Measurements from ENCODE around the gene CYSTM1.

CYSTM1 gene

GRCh38 chr5:140260089-140260656, 85.2 kb downstream of the CYSTM1 start:
- DNase-seq: no peak

DNA sequence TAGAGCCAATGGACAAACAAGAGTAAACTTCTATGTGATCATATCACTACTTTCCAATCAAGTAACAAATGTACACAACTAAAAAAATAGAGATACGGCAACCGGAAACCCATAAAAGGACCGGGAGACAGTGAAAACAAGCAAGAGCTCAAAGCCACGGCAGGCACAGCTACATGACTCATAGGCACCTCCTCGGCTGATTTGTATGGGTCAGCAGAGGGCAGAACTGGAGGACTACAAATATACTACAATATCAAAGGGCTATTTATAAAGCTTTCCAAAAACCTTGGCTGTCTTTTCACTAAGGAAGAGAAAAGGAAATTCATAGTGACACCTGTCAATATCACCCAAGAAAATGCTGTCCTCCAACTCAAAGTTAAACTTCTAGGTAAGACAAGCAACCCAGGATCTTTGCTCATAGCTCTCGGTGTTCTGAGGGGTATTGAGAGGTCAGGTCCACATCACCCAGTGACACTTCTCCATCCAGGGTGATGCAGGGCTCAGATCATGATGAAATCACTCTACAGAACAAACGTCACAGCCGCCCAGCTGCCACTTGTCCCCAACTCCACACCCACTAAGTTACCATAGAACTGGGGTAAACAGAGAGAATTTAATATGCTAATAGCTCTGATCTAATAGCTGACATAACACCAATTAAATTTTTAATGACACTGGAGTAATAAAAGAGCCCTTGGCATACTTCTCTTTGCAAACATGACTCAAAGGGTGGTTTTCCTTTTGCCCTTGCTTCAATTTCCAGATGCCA, 86.6 kb downstream of the CYSTM1 start:
- no peak for DNase-seq

- no peak for DNase-seq
Measured at GRCh38 chr5:140262221-140262620, 87.2 kb downstream of the CYSTM1 start.

GRCh38 chr5:140262839-140263238, 87.9 kb downstream of the CYSTM1 start:
- DNase-seq: no peak

DNA sequence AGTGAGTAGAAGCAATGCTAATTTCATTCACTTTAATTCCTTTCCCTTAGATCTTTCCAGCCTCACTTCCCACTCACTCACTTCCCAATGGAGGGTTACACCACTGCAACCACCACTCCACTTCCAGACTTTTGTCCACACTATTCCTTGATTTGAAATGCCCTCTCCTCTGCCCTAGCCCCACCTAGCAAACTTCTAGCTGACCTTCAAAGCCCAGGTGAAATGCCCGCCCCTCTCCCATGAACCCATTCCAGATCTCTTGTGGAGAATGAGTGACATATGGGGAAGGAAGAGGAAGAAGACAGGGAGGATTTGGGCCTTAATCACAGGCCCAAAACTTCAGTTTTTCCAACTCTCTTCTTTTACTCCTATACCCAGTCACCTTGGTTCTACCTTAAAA, 90.9 kb downstream of the CYSTM1 start:
- no peak for DNase-seq

DNA sequence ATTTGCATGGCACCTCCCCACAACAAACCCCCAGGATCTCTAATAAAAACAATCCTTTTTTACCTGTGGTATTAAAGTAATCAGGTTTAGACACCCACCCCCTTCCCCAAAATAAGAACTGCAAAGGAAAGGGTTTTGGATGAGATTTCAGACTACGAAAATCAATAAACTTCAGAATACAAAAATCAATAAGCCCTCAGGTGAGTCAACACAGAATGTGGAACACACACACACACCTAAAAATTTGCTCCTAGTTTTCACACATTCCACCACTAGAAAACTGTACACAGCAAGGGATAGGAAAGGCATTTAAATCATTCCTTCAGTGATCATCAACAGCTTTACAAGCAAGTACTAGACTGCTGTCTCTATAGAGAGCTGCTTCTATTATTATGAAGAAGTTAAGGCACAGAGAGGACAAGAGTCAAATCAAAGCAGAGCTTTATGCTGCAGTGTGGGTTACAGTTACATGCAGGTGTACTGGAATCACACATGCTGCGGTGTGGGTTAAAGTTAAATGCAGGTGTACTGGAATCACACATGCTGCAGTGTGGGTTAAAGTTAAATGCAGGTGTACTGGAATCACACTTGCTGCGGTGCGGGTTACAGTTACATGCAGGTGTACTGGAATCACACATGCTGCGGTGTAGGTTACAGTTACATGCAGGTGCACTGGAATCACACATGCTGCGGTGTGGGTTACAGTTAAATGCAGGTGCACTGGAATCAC, 91.6 kb downstream of the CYSTM1 start:
- no peak for DNase-seq

- DNase-seq: no peak
Measured at GRCh38 chr5:140267201-140267540, 92.2 kb downstream of the CYSTM1 start.

DNA sequence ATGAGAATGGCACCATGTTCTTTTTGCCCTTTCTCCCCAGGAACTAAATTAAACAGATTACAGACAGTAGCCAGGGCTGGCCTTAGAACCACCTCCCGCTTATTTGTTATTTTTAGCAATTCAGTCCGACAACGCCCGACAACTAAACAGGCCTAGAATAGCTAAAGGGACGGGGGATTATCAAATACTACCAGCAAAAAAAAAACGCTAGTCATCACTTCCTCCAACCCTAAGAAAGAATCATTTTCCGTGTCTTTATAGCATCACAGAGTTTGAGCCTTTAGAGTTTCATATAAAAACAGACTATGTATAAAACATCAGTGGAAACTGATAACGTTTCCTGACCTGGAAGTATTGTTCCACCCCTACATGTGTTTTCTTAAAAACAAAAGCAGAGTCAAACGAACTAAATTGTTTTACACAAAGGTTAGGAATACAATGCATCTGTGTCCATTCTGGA, 92.6 kb downstream of the CYSTM1 start:
- DNase-seq: no peak

GRCh38 chr5:140270008-140270407, 95.0 kb downstream of the CYSTM1 start:
- no peak for DNase-seq

GRCh38 chr5:140273401-140273877, 98.5 kb downstream of the CYSTM1 start:
- no peak for DNase-seq

DNA sequence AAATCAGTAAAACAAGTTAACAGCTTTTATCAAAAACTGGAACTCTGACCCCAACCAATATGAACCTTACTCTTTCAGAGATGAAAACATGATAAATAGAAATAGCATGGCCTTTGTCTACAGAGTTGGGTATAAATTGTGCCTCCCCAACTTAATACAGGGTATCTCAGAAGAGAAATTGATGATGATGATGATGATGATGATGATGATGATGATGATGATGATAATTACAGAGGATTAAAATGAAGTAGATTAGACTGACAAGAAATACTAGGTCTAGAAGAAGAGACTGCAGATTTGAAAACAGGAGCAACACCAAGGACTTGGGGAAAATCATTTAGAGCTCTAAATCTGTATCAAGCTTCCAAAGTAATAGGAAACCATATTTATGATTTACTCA, 100.8 kb downstream of the CYSTM1 start:
- no peak for DNase-seq

- DNase-seq: no peak
Measured at GRCh38 chr5:140282266-140282665, 107.3 kb downstream of the CYSTM1 start.

DNA sequence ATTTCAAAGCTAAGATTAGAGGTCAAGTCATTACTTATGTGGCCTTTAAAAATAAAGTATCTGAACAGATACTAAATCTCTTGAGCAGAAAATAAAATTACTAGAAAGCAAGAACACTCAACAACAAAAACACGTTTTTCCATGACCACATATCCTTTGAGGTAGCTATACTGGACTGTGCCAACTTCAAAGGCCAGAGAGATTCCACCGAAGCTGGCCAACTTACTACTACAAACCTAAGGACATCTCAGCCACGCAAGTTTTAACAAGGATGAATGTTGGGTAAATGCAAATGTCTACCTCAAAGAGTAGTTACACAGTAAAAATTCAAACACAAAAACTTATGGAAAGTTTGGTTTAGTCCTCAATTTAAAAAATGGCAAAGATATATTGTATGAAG, 109.0 kb downstream of the CYSTM1 start:
- no peak for DNase-seq

GRCh38 chr5:140286424-140286823, 111.4 kb downstream of the CYSTM1 start:
- no peak for DNase-seq

GRCh38 chr5:140287801-140288521, 113.0 kb downstream of the CYSTM1 start:
- DNase-seq: no peak

GRCh38 chr5:140292212-140293036, 117.4 kb downstream of the CYSTM1 start:
- no peak for DNase-seq
